IMR-90 (cell line): ENCODE measurements around the gene EFHC2. TPM values are rescaled to one million over a fixed set of nuclear protein-coding genes. Genes with fewer than 3 reads are reported as not detected.

Source experiments
- ATAC-seq: fragments of 200-7000 bp; cut with Tn5 transposase; 2 replicates; pipeline ENCODE4 v1.9.1; 2020; ENCODE audit warnings: low read depth, mild to moderate bottlenecking, moderate library complexity
- BruUV-seq: library from RNA; stranded (reverse); fragments of 400-500 nt; replicated peaks from 2 replicates; lab custom pipeline; 2021; lab: Mats Ljungman, UMichigan
- CTCF ChIA-PET: fragments of 300-600 bp; formaldehyde crosslinking; extraction: SDS; loops from one replicate; lab custom pipeline; 2021; ENCODE audit warnings: antibody characterized with exemption; lab: Yijun Ruan, JAX
- POLR2A ChIA-PET: fragments of 300-600 bp; sonication (Branson Sonifier 250); formaldehyde crosslinking; loops from one replicate; lab custom pipeline; 2022; ENCODE audit warnings: antibody characterized with exemption; ENCODE audit not compliant: unreplicated experiment; lab: Charles Lee
- DNase-seq: peaks from one replicate; pipeline ENCODE4 v3.0.0; 2013
- H2AFZ ChIP-seq: replicated peaks from 2 replicates; pipeline ENCODE3; 2013; ENCODE audit warnings: low read length, mild to moderate bottlenecking; ENCODE audit not compliant: poor library complexity
- H2AK5ac ChIP-seq: 2 replicates; pipeline ENCODE4 v1.6.1; 2013; ENCODE audit warnings: low read depth, low read length, inconsistent platforms
- H2AK9ac ChIP-seq: replicated peaks from 2 replicates; pipeline ENCODE3; 2013; ENCODE audit warnings: mild to moderate bottlenecking, low read depth, low read length, moderate library complexity; ENCODE audit not compliant: poor library complexity
- H2BK120ac ChIP-seq: 2 replicates; pipeline ENCODE4 v1.6.1; 2013; ENCODE audit warnings: low read depth, low read length, inconsistent platforms
- H2BK15ac ChIP-seq: 3 replicates; pipeline ENCODE4 v1.6.1; 2013; ENCODE audit warnings: low read depth, low read length, inconsistent platforms
- H2BK20ac ChIP-seq: 2 replicates; pipeline ENCODE4 v1.6.1; 2013; ENCODE audit warnings: low read depth, mild to moderate bottlenecking, inconsistent platforms, low read length, moderate library complexity
- H2BK5ac ChIP-seq: 2 replicates; pipeline ENCODE4 v1.6.1; 2013; ENCODE audit warnings: mild to moderate bottlenecking, low read depth, low read length, inconsistent platforms; ENCODE audit not compliant: poor library complexity, severe bottlenecking
- H3K14ac ChIP-seq: replicated peaks from 2 replicates; pipeline ENCODE4 v1.6.1; 2013; ENCODE audit warnings: low read depth, low read length, inconsistent platforms
- H3K18ac ChIP-seq: 2 replicates; pipeline ENCODE4 v1.6.1; 2013; ENCODE audit warnings: low read depth, low read length, control low read depth
- H3K23ac ChIP-seq: 2 replicates; pipeline ENCODE4 v1.6.1; 2013; ENCODE audit warnings: low read depth, low read length, inconsistent platforms
- H3K27ac ChIP-seq: 2 replicates; pipeline ENCODE4 v1.5.1; 2013; ENCODE audit warnings: mild to moderate bottlenecking, control low read depth, low read length; ENCODE audit not compliant: insufficient read depth
- H3K27me3 ChIP-seq: 2 replicates; pipeline ENCODE4 v1.6.1; 2013; ENCODE audit warnings: low read length; ENCODE audit not compliant: control insufficient read depth, insufficient read depth
- H3K36me3 ChIP-seq: 2 replicates; pipeline ENCODE4 v1.6.1; 2013; ENCODE audit warnings: low read length, mixed read lengths; ENCODE audit not compliant: control insufficient read depth, insufficient read depth
- H3K4ac ChIP-seq: 2 replicates; pipeline ENCODE4 v1.6.1; 2013; ENCODE audit warnings: low read depth, low read length, inconsistent platforms
- H3K4me1 ChIP-seq: 2 replicates; pipeline ENCODE4 v1.6.1; 2013; ENCODE audit warnings: low read length, mixed read lengths; ENCODE audit not compliant: control insufficient read depth, insufficient read depth
- H3K4me2 ChIP-seq: 2 replicates; pipeline ENCODE4 v1.6.1; 2013; ENCODE audit warnings: low read depth, mild to moderate bottlenecking, control low read depth, low read length, moderate library complexity
- H3K4me3 ChIP-seq: 2 replicates; pipeline ENCODE4 v1.5.1; 2013; ENCODE audit warnings: low read depth, mild to moderate bottlenecking, control low read depth, low read length, moderate library complexity; ENCODE audit not compliant: insufficient read depth
- H3K56ac ChIP-seq: 2 replicates; pipeline ENCODE4 v1.6.1; 2013; ENCODE audit warnings: low read length, inconsistent platforms; ENCODE audit not compliant: insufficient read depth; ENCODE audit errors: extremely low read depth
- H3K79me1 ChIP-seq, 2 experiments: 2 replicates each; pipeline ENCODE4 v1.6.1; 2013; ENCODE audit warnings: low read length in 2 of 2, inconsistent platforms in 1 of 2, low read depth in 1 of 2
- H3K9ac ChIP-seq: 2 replicates; pipeline ENCODE4 v1.6.1; 2013; ENCODE audit warnings: low read depth, low read length, control low read depth
- H3K9me1 ChIP-seq: 2 replicates; pipeline ENCODE4 v1.6.1; 2013; ENCODE audit warnings: low read length, inconsistent platforms; ENCODE audit not compliant: insufficient read depth
- H3K9me3 ChIP-seq: 2 replicates; pipeline ENCODE4 v1.6.1; 2013; ENCODE audit warnings: low read length; ENCODE audit not compliant: control insufficient read depth, insufficient read depth
- H4K20me1 ChIP-seq: 2 replicates; pipeline ENCODE4 v1.6.1; 2013; ENCODE audit warnings: low read length, inconsistent platforms; ENCODE audit not compliant: insufficient read depth
- H4K5ac ChIP-seq: 2 replicates; pipeline ENCODE4 v1.6.1; 2013; ENCODE audit warnings: mild to moderate bottlenecking, low read depth, low read length, control low read depth
- H4K8ac ChIP-seq, 2 experiments: 2 replicates each; pipeline ENCODE4 v1.6.1; 2013; ENCODE audit warnings: low read depth in 2 of 2, low read length in 2 of 2, control low read depth in 1 of 2, inconsistent platforms in 1 of 2
- H4K91ac ChIP-seq: 2 replicates; pipeline ENCODE4 v1.6.1; 2013; ENCODE audit warnings: low read depth, low read length, inconsistent platforms; ENCODE audit not compliant: insufficient read depth
- NFE2L2 ChIP-seq: fragments of 150-350 bp; IDR thresholded peaks from 2 replicates; pipeline ENCODE4 v1.6.1; 2016; ENCODE audit warnings: low read depth, mild to moderate bottlenecking, low read length
- WGBS, 2 experiments: methylation state at CpG; one replicate each; pipeline versions ENCODE4 v1.1.5 to v1.1.7; 2013; ENCODE audit warnings: missing lambda C conversion rate in 2 of 2; ENCODE audit not compliant: insufficient read length in 1 of 2; ENCODE audit errors: extremely low coverage in 2 of 2; 5-methylcytosine and 5-hydroxymethylcytosine counted together
- dilution Hi-C: fragments of 300-500 bp; cut with HindIII; formaldehyde crosslinking; loops from one replicate; pipeline ENCODE4 v1.14.3; 2018; ENCODE audit warnings: low sequenced_read_pairs; ENCODE audit not compliant: unreplicated experiment
- in situ Hi-C: fragments of 300-500 bp; cut with MboI; formaldehyde crosslinking; loops from 3 replicates; pipeline ENCODE4 v1.14.3; 2019; ENCODE audit warnings: low sequenced_read_pairs, inconsistent platforms, mixed read lengths
- intact Hi-C: fragments of 100-400 bp; cut with micrococcal nuclease; formaldehyde crosslinking; loops from 2 replicates; pipeline ENCODE4 v1.10.0; 2022
- polyA plus RNA-seq, 3 experiments: library from polyadenylated mRNA; depleted of rRNA; stranded (reverse); fragments of >200 nt; gene quantifications; 2 replicates each; pipeline ENCODE4 v1.2.3, GENCODE V29; 2012; ENCODE audit warnings: low replicate concordance in 1 of 3
- total RNA-seq: library from RNA; depleted of rRNA; stranded (reverse); fragments of >200 nt; gene quantifications from 2 replicates; pipeline ENCODE4 v1.2.3, GENCODE V29; 2012

Gene EFHC2
- total and polyA plus RNA-seq, 2 of the 4 experiments (the other 2 are of a cell fraction): 0.18 to 0.24 TPM

GRCh38 chrX:44303119-44303518, 40.4 kb downstream of the EFHC2 start:
- DNase-seq (no peak), ATAC-seq (no peak)
- Histone ChIP-seq H2BK5ac (no peak overlapping the region), H4K91ac (no peak overlapping the region), H3K4me3 (no peak overlapping the region), H3K56ac (no peak overlapping the region), H3K36me3 (no peaks in the 10 kb centered on the region), H4K8ac (no peak overlapping the region), H3K27ac (no peak overlapping the region), H3K4me2 (no peak overlapping the region), H2AK5ac (no peak overlapping the region), H3K9me1 (no peaks in the 10 kb centered on the region), H4K20me1 (no peaks in the 10 kb centered on the region), H2BK20ac (no peak overlapping the region), H3K79me1 (no peaks in the 10 kb centered on the region), H3K4me1 (no peaks in the 10 kb centered on the region), H3K14ac (no peak overlapping the region), H2BK15ac (no peak overlapping the region), H4K5ac (no peak overlapping the region), H2AK9ac (no peak overlapping the region), H3K27me3 (no peaks in the 10 kb centered on the region), H3K4ac (no peak overlapping the region), H3K23ac (no peak overlapping the region), H3K18ac (no peak overlapping the region), H3K9me3 (no peaks in the 10 kb centered on the region), H2AFZ (no peak overlapping the region), H2BK120ac (no peak overlapping the region), H3K9ac (no peak overlapping the region)
- dilution Hi-C loops (no loop called here), in situ Hi-C loops (no loop called here), intact Hi-C loops (no loop called here)
- CTCF ChIA-PET: interaction anchor here (1.1 kb wide), 1 partner anchor 11 kb away, joined by 4 read pairs; no protein-coding TSS in a partner anchor
- no TSS peak for BruUV-seq
- TF ChIP-seq NFE2L2: no peak
- POLR2A ChIA-PET: no interaction called here
- WGBS, 2 experiments: no CpG with 5 or more reads among the region's 2 CpGs
